Forelimb muscle (tissue), 1 donor: ENCODE measurements around the gene AGAP1. TPM values are rescaled to one million over a fixed set of nuclear protein-coding genes. Genes with fewer than 3 reads are reported as not detected.
"Not testable (repeated sequence)": the region's sequence is repeated elsewhere in the genome, so short reads cannot be mapped to it uniquely, and the experiment has no call there.

Experiments used
- DNase-seq: peaks from one replicate; pipeline ENCODE4 v3.0.0-alpha.2; 2013; ENCODE audit warnings: low read depth
- polyA plus RNA-seq: library from polyadenylated mRNA; unstranded; fragments of 120-200 nt; gene quantifications from one replicate; pipeline ENCODE4 v1.2.1, GENCODE V29; 2013; ENCODE audit not compliant: insufficient read length

AGAP1 gene
- polyA plus RNA-seq, 1 donor: 25.9 TPM

GRCh38 chr2:236063994-236064393, 570.2 kb downstream of the AGAP1 start:
- no peak for DNase-seq

- DNase-seq: no peak
Measured at GRCh38 chr2:236065314-236066160, 571.7 kb downstream of the AGAP1 start.

- no peak for DNase-seq
Measured at GRCh38 chr2:236070236-236070635, 576.4 kb downstream of the AGAP1 start.

- no peak for DNase-seq
Measured at GRCh38 chr2:236073246-236073645, 579.4 kb downstream of the AGAP1 start.

GRCh38 chr2:236073867-236074655, 580.2 kb downstream of the AGAP1 start:
- no peak for DNase-seq

- no peak for DNase-seq
Measured at GRCh38 chr2:236075802-236076201, 582.0 kb downstream of the AGAP1 start.

GRCh38 chr2:236078297-236079255, 584.7 kb downstream of the AGAP1 start:
- no peak for DNase-seq

- DNase-seq: no peak
Measured at GRCh38 chr2:236080412-236080811, 586.6 kb downstream of the AGAP1 start.

GRCh38 chr2:236081171-236081570, 587.3 kb downstream of the AGAP1 start:
- DNase-seq: no peak

GRCh38 chr2:236082061-236082460, 588.2 kb downstream of the AGAP1 start:
- DNase-seq: no peak

- DNase-seq: no peak
Measured at GRCh38 chr2:236083934-236084333, 590.1 kb downstream of the AGAP1 start.

GRCh38 chr2:236085211-236085610, 591.4 kb downstream of the AGAP1 start:
- DNase-seq: no peak

GRCh38 chr2:236085647-236086046, 591.8 kb downstream of the AGAP1 start:
- no peak for DNase-seq

GRCh38 chr2:236086403-236086970, 592.6 kb downstream of the AGAP1 start:
- no peak for DNase-seq

- no peak for DNase-seq
Measured at GRCh38 chr2:236086971-236087465, 593.2 kb downstream of the AGAP1 start.

GRCh38 chr2:236088368-236089057, 594.7 kb downstream of the AGAP1 start:
- DNase-seq: no peak

GRCh38 chr2:236089271-236090026, 595.6 kb downstream of the AGAP1 start:
- no peak for DNase-seq

- no peak for DNase-seq
Measured at GRCh38 chr2:236090027-236090382, 596.2 kb downstream of the AGAP1 start.

GRCh38 chr2:236090826-236091225, 597.0 kb downstream of the AGAP1 start:
- not testable (repeated sequence) for DNase-seq

- DNase-seq: no peak
Measured at GRCh38 chr2:236092714-236093113, 598.9 kb downstream of the AGAP1 start.
